ENCODE measurements around the gene UGT1A10. TPM values are rescaled to one million over a fixed set of nuclear protein-coding genes. Genes with fewer than 3 reads are reported as not detected.
A peak's percentile ranks its signal among the peaks of the same experiment; 100 is the strongest.

The UGT1A10 gene
- total and polyA plus RNA-seq, 2 of the 13 experiments (the other 11 are each of a cell fraction or from before 2014, with no cell fraction given), result not detected

GRCh38 chr2:233736868-233737653 is 100.8 kb downstream of the UGT1A10 start (continued):
- peak; percentile 36; the same call in 1 of the 2 replicates for TF ChIP-seq KMT2B (CRISPR knock-in tag; IDR thresholded peaks at IDR 0.05)
- TF ChIP-seq ZNF318 (CRISPR knock-in tag; IDR thresholded peaks at IDR 0.05), result peak; percentile 63; the same call in 1 of the 2 replicates
- peak; percentile 67 for TF ChIP-seq SOX5 (CRISPR knock-in tag; IDR thresholded peaks at IDR 0.05; ENCODE audit: borderline replicate concordance)
- TF ChIP-seq ZNF44 (CRISPR knock-in tag; IDR thresholded peaks at IDR 0.05), result 0 out of 2 replicates have a peak, but pooled peaks have one; percentile 41
- TF ChIP-seq ZBTB7B (CRISPR knock-in tag; IDR thresholded peaks at IDR 0.05), result 0 out of 2 replicates have a peak, but pooled peaks have one; percentile 29
- 0 out of 2 replicates have a peak, but pooled peaks have one; percentile 38 for TF ChIP-seq ZNF747 (CRISPR knock-in tag; IDR thresholded peaks at IDR 0.05; ENCODE audit: borderline replicate concordance)
- peak; percentile 47; the same call in 1 of the 2 replicates for TF ChIP-seq SOX13 (IDR thresholded peaks at IDR 0.05)
- TF ChIP-seq SOX13 (CRISPR knock-in tag; conservative IDR thresholded peaks at IDR 0.05 in 1 of 2, IDR thresholded peaks at IDR 0.05 in 1 of 2), result peak in 1 of 2 experiments; percentile 65; a peak in 2 of 4 replicates
- TF ChIP-seq ZNF430 (CRISPR knock-in tag; IDR thresholded peaks at IDR 0.05), result peak; percentile 44; the same call in 1 of the 2 replicates
- TF ChIP-seq FOXA3 (CRISPR knock-in tag; IDR thresholded peaks at IDR 0.05), result peak; percentile 90
- TF ChIP-seq, protein P1, sequence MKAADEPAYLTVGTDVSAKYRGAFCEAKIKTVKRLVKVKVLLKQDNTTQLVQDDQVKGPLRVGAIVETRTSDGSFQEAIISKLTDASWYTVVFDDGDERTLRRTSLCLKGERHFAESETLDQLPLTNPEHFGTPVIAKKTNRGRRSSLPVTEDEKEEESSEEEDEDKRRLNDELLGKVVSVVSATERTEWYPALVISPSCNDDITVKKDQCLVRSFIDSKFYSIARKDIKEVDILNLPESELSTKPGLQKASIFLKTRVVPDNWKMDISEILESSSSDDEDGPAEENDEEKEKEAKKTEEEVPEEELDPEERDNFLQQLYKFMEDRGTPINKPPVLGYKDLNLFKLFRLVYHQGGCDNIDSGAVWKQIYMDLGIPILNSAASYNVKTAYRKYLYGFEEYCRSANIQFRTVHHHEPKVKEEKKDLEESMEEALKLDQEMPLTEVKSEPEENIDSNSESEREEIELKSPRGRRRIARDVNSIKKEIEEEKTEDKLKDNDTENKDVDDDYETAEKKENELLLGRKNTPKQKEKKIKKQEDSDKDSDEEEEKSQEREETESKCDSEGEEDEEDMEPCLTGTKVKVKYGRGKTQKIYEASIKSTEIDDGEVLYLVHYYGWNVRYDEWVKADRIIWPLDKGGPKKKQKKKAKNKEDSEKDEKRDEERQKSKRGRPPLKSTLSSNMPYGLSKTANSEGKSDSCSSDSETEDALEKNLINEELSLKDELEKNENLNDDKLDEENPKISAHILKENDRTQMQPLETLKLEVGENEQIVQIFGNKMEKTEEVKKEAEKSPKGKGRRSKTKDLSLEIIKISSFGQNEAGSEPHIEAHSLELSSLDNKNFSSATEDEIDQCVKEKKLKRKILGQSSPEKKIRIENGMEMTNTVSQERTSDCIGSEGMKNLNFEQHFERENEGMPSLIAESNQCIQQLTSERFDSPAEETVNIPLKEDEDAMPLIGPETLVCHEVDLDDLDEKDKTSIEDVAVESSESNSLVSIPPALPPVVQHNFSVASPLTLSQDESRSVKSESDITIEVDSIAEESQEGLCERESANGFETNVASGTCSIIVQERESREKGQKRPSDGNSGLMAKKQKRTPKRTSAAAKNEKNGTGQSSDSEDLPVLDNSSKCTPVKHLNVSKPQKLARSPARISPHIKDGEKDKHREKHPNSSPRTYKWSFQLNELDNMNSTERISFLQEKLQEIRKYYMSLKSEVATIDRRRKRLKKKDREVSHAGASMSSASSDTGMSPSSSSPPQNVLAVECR (CRISPR knock-in tag; IDR thresholded peaks at IDR 0.05; ENCODE audit: borderline replicate concordance), result peak; percentile 72; the same call in 1 of the 2 replicates
- peak; percentile 66 for TF ChIP-seq RXRB (CRISPR knock-in tag; IDR thresholded peaks at IDR 0.05; ENCODE audit: borderline replicate concordance)
- peak; percentile 71 for TF ChIP-seq PITX1 (CRISPR knock-in tag; IDR thresholded peaks at IDR 0.05)
- peak; percentile 47; the same call in 1 of the 2 replicates for TF ChIP-seq BORCS8-MEF2B (CRISPR knock-in tag; IDR thresholded peaks at IDR 0.05)
- TF ChIP-seq ZNF589 (CRISPR knock-in tag; conservative IDR thresholded peaks at IDR 0.05), result peak; percentile 58; the same call in 1 of the 2 replicates
